Gastroesophageal sphincter (tissue), 3 donors: ENCODE measurements around the gene LRBA.

Experiments
- CTCF ChIP-seq, 4 experiments: fragments of 200-600 bp in 2 of 4; fragments of 450-650 bp in 2 of 4; sonication (generic) in 1 of 4; IDR thresholded peaks; one replicate each; pipeline ENCODE4 v1.5.1; 2017 to 2019; ENCODE audit warnings: antibody characterized with exemption in 4 of 4, mild to moderate bottlenecking in 2 of 4, moderate library complexity in 2 of 4
- POLR2A ChIP-seq, 2 donors: fragments of 450-650 bp; IDR thresholded peaks; one replicate each; pipeline ENCODE4 v1.6.1; 2017; ENCODE audit warnings: antibody characterized with exemption in 2 of 2, mild to moderate bottlenecking in 2 of 2, moderate library complexity in 1 of 2
- POLR2AphosphoS5 ChIP-seq: sonication (generic); formaldehyde crosslinking; IDR thresholded peaks from one replicate; pipeline ENCODE4 v1.6.1; 2017; ENCODE audit warnings: antibody characterized with exemption

- TF ChIP-seq POLR2A (IDR thresholded peaks at IDR 0.05) (no peak), CTCF (IDR thresholded peaks at IDR 0.05) (no peak), POLR2AphosphoS5 (no peak)
Observed at GRCh38 chr4:150781191-150781590, 233.9 kb downstream of the LRBA start.
